ENCODE measurements around the gene HINT1.
"Not testable (repeated sequence)": the region's sequence is repeated elsewhere in the genome, so short reads cannot be mapped to it uniquely, and the experiment has no call there.

Gene HINT1

GRCh38 chr5:131165119-131165727 lies at the start of gene HINT1:
Gene HINT1, minus strand, starts transcription at chr5:131165256. Its CDS starts 51 bp downstream, at chr5:131165205.
- peak within 1 kb of the TSS; percentile 75 for H3K4me3 ChIP-seq (ENCODE audit: low read depth, low read length)

- no peak overlapping the region for H3K4me3 ChIP-seq (ENCODE audit: low read depth, low read length)
Observed at GRCh38 chr5:131214609-131215227, 49.7 kb upstream of the HINT1 start.

- H3K4me3 ChIP-seq (ENCODE audit: low read depth, low read length): no peak overlapping the region
Observed at GRCh38 chr5:131212471-131213021, 47.5 kb upstream of the HINT1 start.

- H3K4me3 ChIP-seq (ENCODE audit: low read depth, low read length): no peak overlapping the region
Observed at GRCh38 chr5:131211669-131212068, 46.6 kb upstream of the HINT1 start.

GRCh38 chr5:131210151-131210510 lies 45.1 kb upstream of the HINT1 start:
- H3K4me3 ChIP-seq (ENCODE audit: low read depth, low read length): no peak overlapping the region

- H3K4me3 ChIP-seq (ENCODE audit: low read depth, low read length): no peak overlapping the region
Observed at GRCh38 chr5:131209506-131210150, 44.6 kb upstream of the HINT1 start.

GRCh38 chr5:131209175-131209505 lies 44.1 kb upstream of the HINT1 start:
- H3K4me3 ChIP-seq (ENCODE audit: low read depth, low read length): no peak overlapping the region

GRCh38 chr5:131206772-131207171 lies 41.7 kb upstream of the HINT1 start:
- H3K4me3 ChIP-seq (ENCODE audit: low read depth, low read length): no peak overlapping the region

GRCh38 chr5:131206061-131206460 lies 41.0 kb upstream of the HINT1 start:
- no peak overlapping the region for H3K4me3 ChIP-seq (ENCODE audit: low read depth, low read length)

- no peak overlapping the region for H3K4me3 ChIP-seq (ENCODE audit: low read depth, low read length)
Observed at GRCh38 chr5:131204964-131205363, 39.9 kb upstream of the HINT1 start.

- H3K4me3 ChIP-seq (ENCODE audit: low read depth, low read length): no peak overlapping the region
Observed at GRCh38 chr5:131200560-131200959, 35.5 kb upstream of the HINT1 start.

GRCh38 chr5:131198625-131199024 lies 33.6 kb upstream of the HINT1 start:
- H3K4me3 ChIP-seq (ENCODE audit: low read depth, low read length): no peak overlapping the region

GRCh38 chr5:131196331-131196730 lies 31.3 kb upstream of the HINT1 start:
- H3K4me3 ChIP-seq (ENCODE audit: low read depth, low read length): no peak overlapping the region

GRCh38 chr5:131195696-131196095 lies 30.6 kb upstream of the HINT1 start:
- H3K4me3 ChIP-seq (ENCODE audit: low read depth, low read length): no peak overlapping the region

GRCh38 chr5:131194725-131195124 lies 29.7 kb upstream of the HINT1 start:
- no peak overlapping the region for H3K4me3 ChIP-seq (ENCODE audit: low read depth, low read length)

GRCh38 chr5:131193897-131194296 lies 28.8 kb upstream of the HINT1 start:
- H3K4me3 ChIP-seq (ENCODE audit: low read depth, low read length): not testable (repeated sequence)

- H3K4me3 ChIP-seq (ENCODE audit: low read depth, low read length): no peak overlapping the region
Observed at GRCh38 chr5:131193106-131193505, 28.1 kb upstream of the HINT1 start.

GRCh38 chr5:131186561-131187256 lies 21.7 kb upstream of the HINT1 start:
- no peak overlapping the region for H3K4me3 ChIP-seq (ENCODE audit: low read depth, low read length)

- H3K4me3 ChIP-seq (ENCODE audit: low read depth, low read length): no peak overlapping the region
Observed at GRCh38 chr5:131185523-131186104, 20.6 kb upstream of the HINT1 start.

GRCh38 chr5:131182839-131183238 lies 17.8 kb upstream of the HINT1 start:
- no peak overlapping the region for H3K4me3 ChIP-seq (ENCODE audit: low read depth, low read length)

GRCh38 chr5:131180407-131180806 lies 15.4 kb upstream of the HINT1 start:
- no peak overlapping the region for H3K4me3 ChIP-seq (ENCODE audit: low read depth, low read length)

Measured in iPS-11a (cell line).